HG03378 (cell line): ENCODE results near the gene OMP.

Experiments used
- ATAC-seq: cut with Tn5 transposase; IDR thresholded peaks from one replicate; pipeline ENCODE4 v1.9.1; 2021; ENCODE audit warnings: mild to moderate bottlenecking, moderate library complexity; ENCODE audit not compliant: unreplicated experiment

Gene OMP

GRCh38 chr11:77121876-77122575 lies 19.4 kb downstream of the OMP start:
- ATAC-seq = no peak

- no peak for ATAC-seq
These were observed 20.1 kb downstream of the OMP start for GRCh38 chr11:77122576-77123212.

DNA sequence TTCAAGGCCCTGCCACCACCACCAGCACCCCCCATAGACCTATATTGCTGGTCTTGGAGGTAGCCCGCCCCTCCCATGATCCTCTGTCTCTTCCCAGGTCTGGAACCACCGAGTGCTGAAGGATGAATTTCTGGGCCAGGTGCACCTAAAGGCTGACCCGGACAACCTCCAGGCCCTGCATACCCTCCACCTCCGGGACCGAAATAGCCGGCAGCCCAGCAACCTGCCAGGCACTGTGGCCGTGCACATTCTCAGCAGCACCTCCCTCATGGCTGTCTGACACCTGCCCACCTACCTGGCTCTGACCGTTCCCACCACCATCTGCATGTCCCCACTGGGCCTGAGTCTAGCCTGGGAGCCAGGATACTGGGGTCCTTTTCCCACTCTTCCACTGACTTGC lies 21.0 kb downstream of the OMP start:
- no peak for ATAC-seq

GRCh38 chr11:77124041-77124440 lies 21.4 kb downstream of the OMP start:
- no peak for ATAC-seq

- ATAC-seq = no peak
These were observed 21.8 kb downstream of the OMP start for GRCh38 chr11:77124488-77124887.

- no peak for ATAC-seq
These were observed 22.6 kb downstream of the OMP start for GRCh38 chr11:77125191-77125590.

DNA sequence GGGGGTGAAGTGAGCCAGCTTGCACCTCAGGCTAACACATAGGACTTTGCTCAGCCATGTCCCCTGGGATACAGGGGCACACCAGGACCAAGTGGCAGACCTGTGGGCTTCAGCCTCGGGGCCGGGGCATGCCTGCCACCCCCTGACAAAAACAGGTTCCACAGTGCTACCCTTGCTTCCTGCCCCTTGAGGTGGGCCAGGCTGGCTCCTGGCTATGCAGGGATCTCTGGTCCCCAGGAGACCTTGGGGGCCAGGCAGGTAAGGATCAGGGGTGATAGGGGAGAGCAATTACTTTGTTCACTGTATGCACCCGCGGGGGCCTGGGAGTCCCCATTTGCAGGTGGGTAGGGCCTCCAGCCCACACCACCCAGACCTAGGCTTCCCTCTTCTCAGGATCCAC lies 23.1 kb downstream of the OMP start:
- ATAC-seq = no peak

GRCh38 chr11:77126156-77126775 lies 23.6 kb downstream of the OMP start:
- ATAC-seq = no peak

- ATAC-seq = no peak
These were observed 24.2 kb downstream of the OMP start for GRCh38 chr11:77126861-77127234.

DNA sequence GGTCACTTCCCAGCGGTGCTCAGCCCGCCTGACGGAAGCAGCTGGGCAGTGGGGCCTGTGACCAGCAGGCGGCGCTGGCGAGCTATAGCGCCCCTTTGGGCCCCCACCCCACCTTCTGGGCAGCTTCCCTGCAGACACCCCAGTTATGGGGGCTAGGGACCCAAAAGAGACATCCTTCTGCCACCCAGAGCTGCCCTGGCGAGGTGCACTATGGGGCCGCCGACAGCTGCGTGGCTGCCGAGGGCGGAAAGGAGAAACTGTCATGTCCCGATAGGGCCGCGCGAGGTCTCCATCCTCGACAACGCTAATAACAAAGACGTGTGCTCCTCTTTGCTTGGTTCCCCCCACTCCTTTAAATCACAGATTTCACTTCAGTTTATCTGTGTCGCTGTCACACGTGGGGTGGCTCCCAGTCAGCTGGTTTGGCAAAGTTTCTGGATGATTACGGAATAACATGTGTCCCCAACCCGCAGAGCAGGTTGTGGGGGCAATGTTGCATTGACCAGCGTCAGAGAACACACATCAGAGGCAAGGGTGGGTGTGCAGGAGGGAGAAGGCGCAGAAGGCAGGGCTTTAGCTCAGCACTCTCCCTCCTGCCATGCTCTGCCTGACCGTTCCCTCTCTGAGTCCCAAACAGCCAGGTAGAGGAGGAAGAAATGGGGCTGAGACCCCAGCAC lies 24.7 kb downstream of the OMP start:
- no peak for ATAC-seq

GRCh38 chr11:77127920-77128691 lies 25.5 kb downstream of the OMP start, which contains the start of gene MYO7A:
Gene MYO7A (plus strand): TSS chr11:77128246. CDS start chr11:77130635, 2,389 bp downstream.
- no peak for ATAC-seq

DNA sequence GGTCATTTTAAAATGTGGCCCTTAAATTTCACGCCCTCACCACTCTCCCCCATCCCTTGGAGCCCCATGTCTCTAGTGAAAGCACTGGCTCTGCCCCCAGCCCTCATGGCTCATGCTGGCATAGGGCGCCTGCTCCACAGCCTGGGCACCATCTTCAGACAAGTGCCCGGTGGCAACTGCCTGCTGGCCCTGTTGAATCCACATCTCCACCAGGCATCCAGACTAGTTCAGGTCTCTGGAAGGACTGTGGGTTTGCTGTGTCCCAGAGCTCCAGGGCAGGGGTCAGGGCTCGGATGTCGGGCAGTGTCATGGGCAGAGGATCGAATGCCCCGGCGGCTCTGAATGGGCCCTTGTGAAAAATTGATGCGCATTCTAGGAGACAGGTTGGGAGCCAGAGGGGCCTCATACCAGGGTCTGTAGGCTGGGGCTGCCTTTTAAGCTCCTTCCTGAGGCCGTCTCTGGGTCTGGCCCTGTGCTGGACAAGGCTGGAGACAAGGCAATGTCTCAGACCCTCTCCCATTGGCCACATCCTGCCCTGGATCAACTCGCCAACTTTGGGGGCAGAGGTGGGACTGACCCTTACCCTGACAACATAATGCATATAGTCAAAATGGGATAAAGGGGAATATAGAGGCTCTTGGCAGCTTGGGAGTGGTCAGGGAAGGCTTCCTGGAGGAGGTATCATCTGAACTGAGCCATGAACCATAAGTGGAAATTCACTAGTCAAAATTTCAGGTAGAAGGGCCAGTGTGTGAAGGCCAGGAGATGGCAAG lies 26.6 kb downstream of the OMP start:
- no peak for ATAC-seq

DNA sequence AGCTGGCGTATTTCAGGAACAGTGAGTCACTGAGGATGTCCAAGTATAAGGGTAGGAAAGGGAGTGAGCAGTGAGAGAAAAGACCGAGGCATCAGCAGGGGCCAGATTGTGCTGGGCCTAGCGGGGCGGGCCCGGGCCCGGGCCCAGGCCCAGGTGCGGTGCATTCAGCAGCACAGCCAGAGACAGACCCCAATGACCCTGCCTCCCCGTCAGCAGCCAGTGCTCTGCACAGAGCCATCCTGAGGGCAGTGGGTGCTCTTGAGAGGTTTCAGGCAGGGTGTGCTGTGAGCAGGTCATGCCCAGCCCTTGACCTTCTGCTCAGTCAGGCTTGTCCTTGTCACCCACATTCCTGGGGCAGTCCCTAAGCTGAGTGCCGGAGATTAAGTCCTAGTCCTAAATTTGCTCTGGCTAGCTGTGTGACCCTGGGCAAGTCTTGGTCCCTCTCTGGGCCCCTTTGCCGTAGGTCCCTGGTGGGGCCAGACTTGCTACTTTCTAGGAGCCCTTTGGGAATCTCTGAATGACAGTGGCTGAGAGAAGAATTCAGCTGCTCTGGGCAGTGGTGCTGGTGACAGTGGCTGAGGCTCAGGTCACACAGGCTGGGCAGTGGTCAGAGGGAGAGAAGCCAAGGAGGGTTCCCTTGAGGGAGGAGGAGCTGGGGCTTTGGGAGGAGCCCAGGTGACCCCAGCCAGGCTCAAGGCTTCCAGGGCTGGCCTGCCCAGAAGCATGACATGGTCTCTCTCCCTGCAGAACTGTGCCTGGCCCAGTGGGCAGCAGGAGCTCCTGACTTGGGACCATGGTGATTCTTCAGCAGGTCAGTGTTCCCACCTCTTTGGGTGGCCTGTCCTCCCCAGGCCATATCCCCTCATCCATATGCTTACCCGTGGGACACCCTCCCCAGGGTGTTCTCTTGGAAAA lies 27.5 kb downstream of the OMP start:
- no peak for ATAC-seq

- no peak for ATAC-seq
These were observed 28.3 kb downstream of the OMP start for GRCh38 chr11:77130763-77131513.

DNA sequence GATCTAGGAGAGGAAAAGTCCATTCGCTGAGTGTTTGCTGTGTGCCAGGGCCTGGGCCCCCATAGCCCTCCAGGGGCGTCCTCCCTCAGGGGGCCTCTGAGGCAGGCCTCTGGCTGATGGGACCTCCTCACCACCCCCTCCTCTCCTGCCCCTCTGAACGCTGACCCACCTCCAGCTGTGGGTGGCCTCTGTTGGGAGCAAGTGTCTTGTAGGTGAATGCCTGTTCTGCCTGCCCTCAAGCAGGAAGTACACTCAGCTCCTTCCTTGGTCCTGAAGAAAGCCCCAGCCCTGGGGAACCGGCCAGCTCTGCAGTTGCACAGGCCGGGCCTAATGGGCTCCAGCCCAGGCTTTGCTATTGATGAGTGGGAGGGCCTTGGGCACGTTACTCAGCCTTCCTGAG lies 28.9 kb downstream of the OMP start:
- no peak for ATAC-seq

DNA sequence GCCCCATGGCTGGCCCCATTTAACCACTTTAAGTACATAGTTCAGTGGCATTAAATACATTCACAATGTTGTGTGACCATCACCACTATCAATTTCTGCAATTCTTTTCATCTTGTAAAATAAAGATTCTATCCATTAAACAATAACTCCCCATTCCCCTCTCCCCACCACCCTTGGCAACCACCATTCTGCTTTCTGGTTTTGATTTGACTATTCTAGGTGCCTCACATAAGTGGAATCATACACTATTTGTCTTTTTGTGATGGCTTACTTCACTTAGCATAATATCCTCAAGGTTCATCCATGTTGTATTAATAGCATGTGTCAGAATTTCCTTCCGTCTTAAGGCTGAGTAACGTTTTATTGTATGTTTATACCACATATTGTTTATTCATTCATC lies 32.4 kb downstream of the OMP start:
- no peak for ATAC-seq

GRCh38 chr11:77136074-77136473 lies 33.4 kb downstream of the OMP start:
- ATAC-seq = no peak

GRCh38 chr11:77136784-77137420 lies 34.3 kb downstream of the OMP start:
- no peak for ATAC-seq
